RPMI8226 (cell line): ENCODE measurements around the gene GRAMD1A.
A peak's percentile ranks its signal among the peaks of the same experiment; 100 is the strongest.

Experiments used
- DNase-seq: peaks from one replicate; pipeline ENCODE4 v3.0.0-alpha.2; 2015

The GRAMD1A gene

GRCh38 chr19:35059006-35059798 lies 59.1 kb downstream of the GRAMD1A start:
- no peak for DNase-seq

GRCh38 chr19:35059799-35060091 lies 59.6 kb downstream of the GRAMD1A start:
- DNase-seq = no peak

- no peak for DNase-seq
These were observed 60.2 kb downstream of the GRAMD1A start for GRCh38 chr19:35060160-35060855.

GRCh38 chr19:35061583-35062373 lies 61.7 kb downstream of the GRAMD1A start:
- DNase-seq = no peak

GRCh38 chr19:35062942-35063341 lies 62.8 kb downstream of the GRAMD1A start:
- DNase-seq = no peak

GRCh38 chr19:35063940-35064818 lies 64.1 kb downstream of the GRAMD1A start:
- no peak for DNase-seq

GRCh38 chr19:35065574-35065973 lies 65.5 kb downstream of the GRAMD1A start:
- DNase-seq = no peak

- no peak for DNase-seq
These were observed 66.0 kb downstream of the GRAMD1A start for GRCh38 chr19:35066121-35066520.

GRCh38 chr19:35066691-35067563 lies 66.8 kb downstream of the GRAMD1A start:
- peak; percentile 82 for DNase-seq

- no peak for DNase-seq
These were observed 69.0 kb downstream of the GRAMD1A start for GRCh38 chr19:35068941-35069634.

GRCh38 chr19:35069696-35070095 lies 69.6 kb downstream of the GRAMD1A start:
- no peak for DNase-seq

- DNase-seq = no peak
These were observed 70.3 kb downstream of the GRAMD1A start for GRCh38 chr19:35070471-35070870.

- no peak for DNase-seq
These were observed 73.4 kb downstream of the GRAMD1A start for GRCh38 chr19:35073516-35073915.

- no peak for DNase-seq
These were observed 73.8 kb downstream of the GRAMD1A start for GRCh38 chr19:35073941-35074340.

- no peak for DNase-seq
These were observed 74.5 kb downstream of the GRAMD1A start for GRCh38 chr19:35074426-35075201.

GRCh38 chr19:35075202-35076025 lies 75.3 kb downstream of the GRAMD1A start:
- DNase-seq = no peak

GRCh38 chr19:35076026-35076370 lies 75.9 kb downstream of the GRAMD1A start:
- no peak for DNase-seq
